ENCODE results near the gene COL28A1. TPM values are rescaled to one million over a fixed set of nuclear protein-coding genes. Genes with fewer than 3 reads are reported as not detected.

The COL28A1 gene
- total RNA-seq, 1 donor, result 0.09 TPM

GRCh38 chr7:7323352-7323751 is 212.3 kb downstream of the COL28A1 start:
- TF ChIP-seq CTCF (IDR thresholded peaks at IDR 0.05; ENCODE audit: insufficient read depth, low read length), result no peak
- DNase-seq (ENCODE audit: low read depth), result no peak
- no peak overlapping the region for H3K4me3 ChIP-seq (ENCODE audit: low read depth, low read length)

DNA sequence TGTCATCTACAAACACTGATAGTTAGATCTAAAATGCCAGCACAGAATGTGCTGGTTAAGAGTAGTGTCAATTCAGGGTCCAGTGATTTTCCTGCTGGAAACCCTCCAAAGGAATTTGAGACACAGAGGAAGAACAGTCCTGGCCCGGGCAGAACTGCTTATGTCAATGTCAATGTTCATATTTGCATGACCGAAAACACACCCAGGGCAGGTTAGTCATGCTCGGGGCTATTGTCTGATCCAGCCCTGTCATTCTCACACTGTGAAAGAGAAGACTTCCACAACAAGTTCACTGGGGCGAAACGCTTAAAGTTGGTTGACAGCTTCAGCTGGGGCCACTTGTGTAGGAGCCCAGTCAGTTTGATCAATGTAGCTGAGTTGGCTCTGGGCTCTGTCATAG is 214.0 kb downstream of the COL28A1 start:
- peak; percentile 3 for DNase-seq (ENCODE audit: low read depth)
- no peak overlapping the region for H3K4me3 ChIP-seq (ENCODE audit: low read depth, low read length)
- no peak for TF ChIP-seq CTCF (IDR thresholded peaks at IDR 0.05; ENCODE audit: insufficient read depth, low read length)

GRCh38 chr7:7318601-7319000 is 217.1 kb downstream of the COL28A1 start:
- no peak overlapping the region for H3K4me3 ChIP-seq (ENCODE audit: low read depth, low read length)
- no peak for TF ChIP-seq CTCF (IDR thresholded peaks at IDR 0.05; ENCODE audit: insufficient read depth, low read length)
- no peak for DNase-seq (ENCODE audit: low read depth)

- no peak overlapping the region for H3K4me3 ChIP-seq (ENCODE audit: low read depth, low read length)
- DNase-seq (ENCODE audit: low read depth), result no peak
- no peak for TF ChIP-seq CTCF (IDR thresholded peaks at IDR 0.05; ENCODE audit: insufficient read depth, low read length)
Measured at GRCh38 chr7:7317850-7318249, 217.8 kb downstream of the COL28A1 start.

- H3K4me3 ChIP-seq (ENCODE audit: low read depth, low read length), result no peak overlapping the region
- no peak for TF ChIP-seq CTCF (IDR thresholded peaks at IDR 0.05; ENCODE audit: insufficient read depth, low read length)
- no peak for DNase-seq (ENCODE audit: low read depth)
Measured at GRCh38 chr7:7315851-7316250, 219.8 kb downstream of the COL28A1 start.

GRCh38 chr7:7312323-7312722 is 223.3 kb downstream of the COL28A1 start:
- no peak for TF ChIP-seq CTCF (IDR thresholded peaks at IDR 0.05; ENCODE audit: insufficient read depth, low read length)
- H3K4me3 ChIP-seq (ENCODE audit: low read depth, low read length), result no peak overlapping the region
- no peak for DNase-seq (ENCODE audit: low read depth)

DNA sequence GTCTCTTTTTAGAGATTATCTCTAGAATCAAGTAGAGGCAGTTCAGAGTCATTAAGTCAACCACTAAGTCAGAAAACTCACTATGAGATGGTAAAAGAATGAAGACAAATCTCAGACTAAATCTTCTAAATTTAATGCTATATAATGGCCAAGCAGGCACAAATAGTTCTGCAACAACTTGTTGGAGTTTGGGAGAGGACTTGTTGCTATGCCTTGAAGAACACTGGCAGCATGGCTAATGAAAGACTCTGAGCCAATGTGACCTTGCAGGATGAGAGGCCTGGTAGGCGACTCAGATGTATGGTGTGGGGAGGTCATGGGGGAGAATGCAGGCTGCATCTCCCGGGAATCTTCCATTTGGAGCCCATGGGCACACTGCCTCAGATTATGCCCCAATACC is 224.7 kb downstream of the COL28A1 start:
- no peak for DNase-seq (ENCODE audit: low read depth)
- no peak for TF ChIP-seq CTCF (IDR thresholded peaks at IDR 0.05; ENCODE audit: insufficient read depth, low read length)
- H3K4me3 ChIP-seq (ENCODE audit: low read depth, low read length), result no peak overlapping the region

Data from fibroblast of the aortic adventitia (primary cell).